ENCODE measurements around the gene ZFYVE16.

DNA sequence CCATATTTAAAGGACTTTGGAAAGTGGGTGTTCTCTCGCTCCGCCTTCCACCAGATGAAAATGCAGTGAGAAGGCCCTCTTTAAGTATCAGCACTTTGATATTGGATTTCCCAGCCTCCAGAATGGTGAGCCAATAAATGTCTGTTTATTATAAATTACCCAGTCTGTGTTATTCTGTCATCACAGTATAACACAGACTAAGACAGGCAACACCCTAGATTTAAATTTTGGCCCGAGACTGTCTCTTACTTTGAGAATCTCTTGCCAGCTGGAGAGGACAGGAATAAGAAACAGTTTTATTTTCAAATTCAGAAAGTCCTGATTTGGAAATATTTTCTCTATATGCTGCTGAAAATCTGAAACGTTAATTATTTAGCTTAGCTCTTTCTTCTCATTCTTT, 101.5 kb downstream of the ZFYVE16 start:
- no peak for TF ChIP-seq CTCF (conservative IDR thresholded peaks at IDR 0.05; ENCODE audit: low read depth, low read length)
- TF ChIP-seq EZH2 (IDR thresholded peaks at IDR 0.05; ENCODE audit: borderline replicate concordance, low read depth, low read length, poor library complexity, severe bottlenecking), result no peak
